ENCODE data around the gene PAN2.
"Not testable (repeated sequence)": the region's sequence is repeated elsewhere in the genome, so short reads cannot be mapped to it uniquely, and the experiment has no call there.

Gene PAN2

GRCh38 chr12:56341616-56342015 is 7.8 kb upstream of the PAN2 start:
- no peak for DNase-seq (ENCODE audit: low spot score)

GRCh38 chr12:56339158-56339422 is 5.3 kb upstream of the PAN2 start:
- no peak for DNase-seq (ENCODE audit: low spot score)

- peak; percentile 28 for DNase-seq (ENCODE audit: low spot score)
Observed at GRCh38 chr12:56338308-56339157, 4.7 kb upstream of the PAN2 start, which contains the start of gene IL23A. TSS of gene IL23A (plus strand) at chr12:56338884. CDS start at chr12:56339045, 161 bp downstream.

- DNase-seq (ENCODE audit: low spot score), result no peak
Observed at GRCh38 chr12:56337753-56338251, 4.0 kb upstream of the PAN2 start.

GRCh38 chr12:56336361-56337167 is 2.8 kb upstream of the PAN2 start:
- DNase-seq (ENCODE audit: low spot score), result no peak

GRCh38 chr12:56335527-56335926 is 1.7 kb upstream of the PAN2 start:
- DNase-seq (ENCODE audit: low spot score), result not testable (repeated sequence)

GRCh38 chr12:56334490-56334793 is 642 bp upstream of the PAN2 start:
- no peak for DNase-seq (ENCODE audit: low spot score)

GRCh38 chr12:56333197-56333678 is 562 bp downstream of the PAN2 start:
- no peak for DNase-seq (ENCODE audit: low spot score)

GRCh38 chr12:56332512-56333196 is 1.1 kb downstream of the PAN2 start:
- no peak for DNase-seq (ENCODE audit: low spot score)

GRCh38 chr12:56330936-56331490 is 2.8 kb downstream of the PAN2 start:
- no peak for DNase-seq (ENCODE audit: low spot score)

GRCh38 chr12:56326533-56326932 is 7.3 kb downstream of the PAN2 start:
- no peak for DNase-seq (ENCODE audit: low spot score)

- DNase-seq (ENCODE audit: low spot score), result no peak
Observed at GRCh38 chr12:56326126-56326525, 7.7 kb downstream of the PAN2 start.

GRCh38 chr12:56324206-56324605 is 9.6 kb downstream of the PAN2 start:
- DNase-seq (ENCODE audit: low spot score), result no peak

GRCh38 chr12:56321610-56322009 is 12.2 kb downstream of the PAN2 start:
- not testable (repeated sequence) for DNase-seq (ENCODE audit: low spot score)

- no peak for DNase-seq (ENCODE audit: low spot score)
Observed at GRCh38 chr12:56321027-56321426, 12.8 kb downstream of the PAN2 start.

GRCh38 chr12:56317675-56318074 is 16.1 kb downstream of the PAN2 start:
- DNase-seq (ENCODE audit: low spot score), result no peak

- peak; percentile 100 for DNase-seq (ENCODE audit: low spot score)
Observed at GRCh38 chr12:56315622-56316473, 18.0 kb downstream of the PAN2 start, which contains the start of gene CNPY2. TSS of gene CNPY2 (minus strand) at chr12:56315988. CDS start at chr12:56315217, 771 bp downstream.

- no peak for DNase-seq (ENCODE audit: low spot score)
Observed at GRCh38 chr12:56315249-56315621, 18.6 kb downstream of the PAN2 start.

- no peak for DNase-seq (ENCODE audit: low spot score)
Observed at GRCh38 chr12:56311003-56311402, 22.8 kb downstream of the PAN2 start.

- DNase-seq (ENCODE audit: low spot score), result no peak
Observed at GRCh38 chr12:56308714-56309113, 25.1 kb downstream of the PAN2 start.
